HepG2 (cell line): Measurements from ENCODE around the gene CLDN11. TPM values are rescaled to one million over a fixed set of nuclear protein-coding genes. Genes with fewer than 3 reads are reported as not detected.

Experiments used
- ATAC-seq: fragments of 200-7000 bp; cut with Tn5 transposase; 3 replicates; pipeline ENCODE4 v1.9.1; 2020; ENCODE audit warnings: mild to moderate bottlenecking, moderate library complexity
- BruUV-seq: library from RNA; stranded (reverse); fragments of 400-500 nt; replicated peaks from 2 replicates; lab custom pipeline; 2021; lab: Mats Ljungman, UMichigan
- CTCF ChIA-PET: fragments of 300-600 bp; formaldehyde crosslinking; extraction: SDS; loops from one replicate; lab custom pipeline; 2021; ENCODE audit warnings: low total read pairs, inconsistent platforms, low intra/inter-chr PET ratio; lab: Yijun Ruan, JAX
- POLR2A ChIA-PET: fragments of 350-600 bp; sonication (Branson Sonifier 250); formaldehyde crosslinking; loops from one replicate; lab custom pipeline; 2020; ENCODE audit warnings: antibody characterized with exemption, inconsistent platforms; lab: Yijun Ruan, JAX
- DNase-seq: peaks from one replicate; pipeline ENCODE4 v3.0.0-alpha.2; 2015; ENCODE audit warnings: low spot score
- FAIRE-seq: peaks from 3 replicates; lab custom pipeline; 2011; peaks lifted over from hg19 to GRCh38; lab: Jason Lieb, UNC
- H2AFZ ChIP-seq: one replicate; pipeline ENCODE4 v1.6.1; 2011; ENCODE audit warnings: low read length, inconsistent platforms
- H3K27ac ChIP-seq: fragments of 300-600 bp; 3 replicates; pipeline ENCODE4 v1.8.0; 2011; ENCODE audit warnings: mixed run types, mild to moderate bottlenecking, mixed read lengths, low read length, inconsistent platforms; ENCODE audit not compliant: insufficient read depth; ENCODE audit errors: extremely low read length
- H3K27me3 ChIP-seq, 2 experiments: fragments of 200-600 bp in 1 of 2; 2 replicates in 1 of 2; 3 replicates in 1 of 2; pipeline versions ENCODE4 v1.6.0 to v1.8.0; 2011; ENCODE audit warnings: low read length in 2 of 2, mild to moderate bottlenecking in 2 of 2, moderate library complexity in 2 of 2, inconsistent platforms in 1 of 2; ENCODE audit not compliant: insufficient read depth in 2 of 2, control insufficient read depth in 1 of 2
- H3K36me3 ChIP-seq, 2 experiments: fragments of 200-600 bp in 1 of 2; replicated peaks in 1 of 2; 2 replicates in 1 of 2; 3 replicates in 1 of 2; pipeline versions ENCODE4 v1.5.1 to v1.8.0; 2011; ENCODE audit warnings: low read length in 2 of 2, inconsistent platforms in 1 of 2; ENCODE audit not compliant: insufficient read depth in 2 of 2, control insufficient read depth in 1 of 2
- H3K4me1 ChIP-seq: 2 replicates; pipeline ENCODE4 v1.5.1; 2012; ENCODE audit warnings: low read length, inconsistent platforms; ENCODE audit not compliant: insufficient read depth
- H3K4me2 ChIP-seq: 2 replicates; pipeline ENCODE4 v1.6.0; 2011; ENCODE audit warnings: low read depth, low read length, inconsistent platforms
- H3K4me3 ChIP-seq, 3 experiments: fragments of 200-600 bp in 1 of 3; sonication (generic), shearing (Covaris generic) in 1 of 3; replicated peaks in 1 of 3; 2 replicates each; pipeline ENCODE4 v1.5.1; 2011 to 2016; ENCODE audit warnings: low read length in 3 of 3, inconsistent platforms in 2 of 3, low read depth in 2 of 3, mild to moderate bottlenecking in 2 of 3, control low read depth in 1 of 3, mixed read lengths in 1 of 3; ENCODE audit not compliant: insufficient read depth in 1 of 3
- H3K79me2 ChIP-seq: one replicate; pipeline ENCODE4 v1.6.1; 2011; ENCODE audit warnings: low read length, inconsistent platforms; ENCODE audit not compliant: insufficient read depth
- H3K9ac ChIP-seq: 2 replicates; pipeline ENCODE4 v1.6.0; 2011; ENCODE audit warnings: mild to moderate bottlenecking, low read depth, low read length, inconsistent platforms; ENCODE audit not compliant: insufficient read depth
- H3K9me3 ChIP-seq: 2 replicates; pipeline ENCODE4 v1.5.1; 2012; ENCODE audit warnings: mild to moderate bottlenecking, low read length
- H4K20me1 ChIP-seq: 2 replicates; pipeline ENCODE4 v1.6.0; 2011; ENCODE audit warnings: inconsistent platforms, mild to moderate bottlenecking, low read length, moderate library complexity; ENCODE audit not compliant: insufficient read depth
- AKAP8 ChIP-seq: sonication (generic); formaldehyde crosslinking; IDR thresholded peaks from 2 replicates; pipeline ENCODE4 v1.5.1; 2020; ENCODE audit warnings: mild to moderate bottlenecking, missing genetic modification reagents
- ATF7 ChIP-seq, 2 experiments: fragments of 450-650 bp in 1 of 2; sonication (generic) in 1 of 2; formaldehyde crosslinking in 1 of 2; IDR thresholded peaks; 2 replicates each; pipeline versions ENCODE4 v1.4.0 to v1.6.1; 2016 to 2020; ENCODE audit warnings: antibody characterized with exemption in 1 of 2, mild to moderate bottlenecking in 1 of 2, missing genetic modification reagents in 1 of 2
- BRF2 ChIP-seq: sonication (generic); formaldehyde crosslinking; IDR thresholded peaks from 2 replicates; pipeline ENCODE4 v1.8.1; 2022; ENCODE audit warnings: mild to moderate bottlenecking, missing genetic modification reagents
- GATAD2A ChIP-seq: IDR thresholded peaks from 2 replicates; pipeline ENCODE4 v1.6.1; 2016
- HNF4G ChIP-seq, 2 experiments: sonication (generic) in 1 of 2; formaldehyde crosslinking in 1 of 2; IDR thresholded peaks; 2 replicates each; pipeline versions ENCODE4 v1.4.0 to v1.6.1; 2011 to 2020; ENCODE audit warnings: borderline replicate concordance in 2 of 2, low read depth in 2 of 2, mild to moderate bottlenecking in 2 of 2, low read length in 1 of 2, missing genetic modification reagents in 1 of 2, moderate library complexity in 1 of 2
- ONECUT2 ChIP-seq: sonication (generic); formaldehyde crosslinking; IDR thresholded peaks from 2 replicates; pipeline ENCODE4 v1.4.0; 2020; ENCODE audit warnings: missing genetic modification reagents
- POLR2AphosphoS5 ChIP-seq: IDR thresholded peaks from 2 replicates; pipeline ENCODE4 v1.6.1; 2012; ENCODE audit warnings: low read depth, low read length
- SETDB1 ChIP-seq: sonication (generic); formaldehyde crosslinking; IDR thresholded peaks from 2 replicates; pipeline ENCODE4 v1.5.1; 2020; ENCODE audit warnings: missing genetic modification reagents, mild to moderate bottlenecking, borderline replicate concordance
- TAF1 ChIP-seq: sonication (generic); formaldehyde crosslinking; IDR thresholded peaks from 2 replicates; pipeline ENCODE4 v1.4.0; 2020; ENCODE audit warnings: missing genetic modification reagents
- TBL1XR1 ChIP-seq: fragments of 150-350 bp; IDR thresholded peaks from 2 replicates; pipeline ENCODE4 v1.6.1; 2014; ENCODE audit warnings: borderline replicate concordance, low read length; ENCODE audit not compliant: partially characterized antibody
- ZKSCAN5 ChIP-seq: sonication (generic); formaldehyde crosslinking; IDR thresholded peaks from 2 replicates; pipeline ENCODE4 v1.5.1; 2020; ENCODE audit warnings: mild to moderate bottlenecking, missing genetic modification reagents
- ZNF235 ChIP-seq: sonication (generic); formaldehyde crosslinking; IDR thresholded peaks from 2 replicates; pipeline ENCODE4 v1.8.1; 2023; ENCODE audit warnings: mild to moderate bottlenecking, missing genetic modification reagents, borderline replicate concordance
- ZNF652 ChIP-seq: IDR thresholded peaks from 2 replicates; pipeline ENCODE4 v1.6.1; 2016; ENCODE audit warnings: low read depth, borderline replicate concordance
- ZNF709 ChIP-seq: sonication (generic); formaldehyde crosslinking; IDR thresholded peaks from 2 replicates; pipeline ENCODE4 v1.5.0; 2020; ENCODE audit warnings: mild to moderate bottlenecking, missing genetic modification reagents
- ZZZ3 ChIP-seq: sonication (generic); formaldehyde crosslinking; IDR thresholded peaks from 2 replicates; pipeline ENCODE4 v1.4.0; 2020; ENCODE audit warnings: missing genetic modification reagents, mild to moderate bottlenecking, borderline replicate concordance
- WGBS: methylation state at CpG from one replicate; pipeline ENCODE4 v1.1.6; 2017; ENCODE audit warnings: low lambda C conversion rate; 5-methylcytosine and 5-hydroxymethylcytosine counted together
- in situ Hi-C: cut with HindIII; loops from 2 replicates; pipeline ENCODE4 v1.10.0; 2017; ENCODE audit warnings: low pct_unique_long_range_greater_than_20kb; ENCODE audit not compliant: extremely low pct_ligation_motif_present
- intact Hi-C: fragments of 100-400 bp; cut with micrococcal nuclease; formaldehyde crosslinking; loops from one replicate; pipeline ENCODE4 v1.10.0; 2022; ENCODE audit not compliant: unreplicated experiment
- polyA plus RNA-seq, 8 experiments: library from polyadenylated mRNA; depleted of rRNA in 3 of 8; stranded (reverse) in 7 of 8; unstranded in 1 of 8; fragments of >200 nt; fragmentation: Illumina TruSeq in 4 of 8; extraction: Trizol in 4 of 8; gene quantifications; 2 replicates each; pipeline versions ENCODE4 v1.2.1 to v1.2.3, GENCODE V29; 2011 to 2016; ENCODE audit warnings: low read depth in 4 of 8, missing spikeins in 1 of 8, mixed read lengths in 1 of 8; ENCODE audit not compliant: insufficient read depth in 1 of 8
- total RNA-seq, 5 experiments: library from RNA; depleted of rRNA; stranded (reverse); fragments of >200 nt; fragmentation: Illumina TruSeq; extraction: Trizol; gene quantifications; 2 replicates each; pipeline ENCODE4 v1.2.3, GENCODE V29; 2016; ENCODE audit warnings: low read depth in 1 of 5

CLDN11 gene
- total and polyA plus RNA-seq, 2 of the 13 experiments (the other 11 are each of a cell fraction or from before 2014, with no cell fraction given) = 4.2 to 4.9 TPM

- TF ChIP-seq SETDB1 (CRISPR knock-in tag) = no peak
- no peak for TF ChIP-seq HNF4G (IDR thresholded peaks at IDR 0.05; ENCODE audit: borderline replicate concordance, low read depth, low read length)
- no peak for TF ChIP-seq HNF4G (CRISPR knock-in tag; IDR thresholded peaks at IDR 0.05; ENCODE audit: borderline replicate concordance, low read depth)
- TF ChIP-seq TAF1 (CRISPR knock-in tag) = no peak
- TF ChIP-seq ZKSCAN5 (CRISPR knock-in tag) = no peak
- TF ChIP-seq ZNF709 (CRISPR knock-in tag) = 0 out of 2 replicates have a peak, but pooled peaks have one; percentile 28
- no peak for TF ChIP-seq ATF7 (IDR thresholded peaks at IDR 0.05)
- TF ChIP-seq ATF7 (CRISPR knock-in tag; IDR thresholded peaks at IDR 0.05) = no peak
- TF ChIP-seq TBL1XR1 = no peak
- no peak for TF ChIP-seq AKAP8 (CRISPR knock-in tag)
- TF ChIP-seq ZZZ3 = no peak
- 0 out of 2 replicates have a peak, but pooled peaks have one; percentile 17 for TF ChIP-seq BRF2 (CRISPR knock-in tag)
- no peak for TF ChIP-seq POLR2AphosphoS5
Measured at GRCh38 chr3:170426240-170426797, 7.7 kb downstream of the CLDN11 start (continued).

GRCh38 chr3:170428095-170428494, 9.4 kb downstream of the CLDN11 start:
- H3K27me3 ChIP-seq = no peaks in the 10 kb centered on the region
- no TSS peak for BruUV-seq
- H3K9ac ChIP-seq = no peak overlapping the region
- peak; percentile 16 for DNase-seq
- ChIA-PET CTCF (no interaction called here), POLR2A (no interaction called here)
- H3K36me3 ChIP-seq = no peaks in the 10 kb centered on the region
- TF ChIP-seq GATAD2A (CRISPR knock-in tag) = 0 out of 2 replicates have a peak, but pooled peaks have one; percentile 22
- no peak for TF ChIP-seq ZNF235 (CRISPR knock-in tag)
- TF ChIP-seq ZNF652 (CRISPR knock-in tag) = peak; percentile 74; the same call in 1 of the 2 replicates
- TF ChIP-seq ONECUT2 (CRISPR knock-in tag) = peak; percentile 57; the same call in 1 of the 2 replicates
- no peak overlapping the region for H2AFZ ChIP-seq
- H3K27ac ChIP-seq = no peak overlapping the region
- ATAC-seq = no peak
- H3K4me3 ChIP-seq = no peak overlapping the region
- intact Hi-C loops = loop anchor here (5.0 kb wide), 1 partner anchor 439 kb away; no protein-coding TSS in a partner anchor
- H4K20me1 ChIP-seq = no peaks in the 10 kb centered on the region
- no peaks in the 10 kb centered on the region for H3K79me2 ChIP-seq
- H3K4me2 ChIP-seq = 0 out of 2 replicates have a peak overlapping the region, but pooled peaks have one; percentile 18
- in situ Hi-C loops = loop anchor here (10.0 kb wide), 1 partner anchor 387 kb away; no protein-coding TSS in a partner anchor
- peak; percentile 48 for FAIRE-seq
- H3K9me3 ChIP-seq = no peaks in the 10 kb centered on the region
- WGBS = 35% methylated on average over 2 of the region's 2 CpGs
- peaks cover 64% of the 10 kb centered on the region for H3K4me1 ChIP-seq
